SK-N-SH (cell line): Measurements from ENCODE around the gene METTL24. TPM values are rescaled to one million over a fixed set of nuclear protein-coding genes. Genes with fewer than 3 reads are reported as not detected.
A peak's percentile ranks its signal among the peaks of the same experiment; 100 is the strongest.

ENCODE experiments used
- CTCF ChIA-PET: fragments of 300-600, 350-600 bp; formaldehyde crosslinking; extraction: SDS; loops from one replicate; lab custom pipeline; 2021; lab: Yijun Ruan, JAX
- POLR2A ChIA-PET: fragments of 350-600 bp; sonication (Branson Sonifier 250); formaldehyde crosslinking; extraction: SDS; loops from one replicate; lab custom pipeline; 2020; ENCODE audit warnings: antibody characterized with exemption, inconsistent platforms; lab: Yijun Ruan, JAX
- DNase-seq: peaks from one replicate; pipeline ENCODE4 v3.0.0; 2012
- H2AFZ ChIP-seq: fragments of 200-600 bp; sonication (generic); 2 replicates; pipeline ENCODE4 v1.8.1; 2016; ENCODE audit warnings: antibody characterized with exemption, mild to moderate bottlenecking, low read depth
- H3F3A ChIP-seq: fragments of 200-600 bp; sonication (generic); replicated peaks from 2 replicates; pipeline ENCODE3; 2016; ENCODE audit warnings: antibody characterized with exemption, mild to moderate bottlenecking; ENCODE audit not compliant: insufficient read depth
- H3K27ac ChIP-seq, 2 experiments: fragments of 200-500 bp in 1 of 2; fragments of 200-600 bp in 1 of 2; sonication (Bioruptor generic) in 1 of 2; sonication (generic), shearing (Covaris generic) in 1 of 2; 2 replicates each; pipeline versions ENCODE4 v1.5.1 to v1.6.1; 2014 to 2016; ENCODE audit warnings: low read depth in 2 of 2, inconsistent platforms in 1 of 2, low read length in 1 of 2, mild to moderate bottlenecking in 1 of 2, mixed read lengths in 1 of 2
- H3K27me3 ChIP-seq: fragments of 200-600 bp; sonication (generic), shearing (Covaris generic); 2 replicates; pipeline ENCODE4 v1.6.1; 2016; ENCODE audit warnings: mixed run types; ENCODE audit not compliant: insufficient read depth
- H3K36me3 ChIP-seq, 2 experiments: fragments of 200-500 bp in 1 of 2; fragments of 200-600 bp in 1 of 2; sonication (Bioruptor generic) in 1 of 2; sonication (generic) in 1 of 2; replicated peaks in 1 of 2; 2 replicates each; pipeline versions ENCODE3 to v1.5.1; 2014 to 2016; ENCODE audit warnings: low read length in 1 of 2, mild to moderate bottlenecking in 1 of 2; ENCODE audit not compliant: insufficient read depth in 2 of 2, control insufficient read depth in 1 of 2
- H3K4me1 ChIP-seq, 2 experiments: fragments of 200-500 bp in 1 of 2; fragments of 200-600 bp in 1 of 2; sonication (Bioruptor generic) in 1 of 2; sonication (generic), shearing (Covaris generic) in 1 of 2; 2 replicates each; pipeline versions ENCODE4 v1.5.1 to v1.6.1; 2014 to 2016; ENCODE audit warnings: low read depth in 1 of 2, low read length in 1 of 2, mixed run types in 1 of 2; ENCODE audit not compliant: insufficient read depth in 2 of 2, control insufficient read depth in 1 of 2
- H3K4me2 ChIP-seq: fragments of 200-600 bp; sonication (generic), shearing (Covaris generic); 2 replicates; pipeline ENCODE4 v1.6.1; 2017; ENCODE audit warnings: mixed run types
- H3K4me3 ChIP-seq, 2 experiments: fragments of 200-500 bp in 1 of 2; fragments of 200-600 bp in 1 of 2; sonication (Bioruptor generic) in 1 of 2; sonication (generic), shearing (Covaris generic) in 1 of 2; 2 replicates each; pipeline versions ENCODE4 v1.5.1 to v1.8.1; 2014 to 2016; ENCODE audit warnings: low read depth in 2 of 2, inconsistent platforms in 1 of 2, low read length in 1 of 2, mild to moderate bottlenecking in 1 of 2, mixed read lengths in 1 of 2, moderate library complexity in 1 of 2
- H3K79me2 ChIP-seq: fragments of 200-600 bp; sonication (generic); 2 replicates; pipeline ENCODE4 v1.8.1; 2017; ENCODE audit warnings: mild to moderate bottlenecking; ENCODE audit not compliant: insufficient read depth
- H3K9ac ChIP-seq: fragments of 200-600 bp; sonication (generic); 2 replicates; pipeline ENCODE4 v1.6.1; 2017; ENCODE audit warnings: mixed run types
- H3K9me2 ChIP-seq: fragments of 200-600 bp; sonication (generic); 2 replicates; pipeline ENCODE4 v1.6.1; 2017; ENCODE audit warnings: mixed run types
- H3K9me3 ChIP-seq: fragments of 200-600 bp; sonication (generic); 2 replicates; pipeline ENCODE4 v1.6.1; 2017; ENCODE audit warnings: mixed run types, mild to moderate bottlenecking, moderate library complexity
- H4K20me1 ChIP-seq: fragments of 200-600 bp; sonication (generic); 2 replicates; pipeline ENCODE4 v1.6.1; 2017; ENCODE audit warnings: mild to moderate bottlenecking, mixed run types; ENCODE audit not compliant: insufficient read depth
- ELF1 ChIP-seq: IDR thresholded peaks from 2 replicates; pipeline ENCODE4 v1.4.0; 2012
- EP300 ChIP-seq, 2 experiments: IDR thresholded peaks; 2 replicates each; pipeline versions ENCODE4 v1.4.0 to v1.6.1; 2012; ENCODE audit warnings: borderline replicate concordance in 1 of 2, low read depth in 1 of 2, low read length in 1 of 2
- JUND ChIP-seq: IDR thresholded peaks from 2 replicates; pipeline ENCODE4 v1.4.0; 2012
- MEF2A ChIP-seq: IDR thresholded peaks from 2 replicates; pipeline ENCODE4 v1.4.0; 2012; ENCODE audit warnings: low read depth, borderline replicate concordance
- MXI1 ChIP-seq: IDR thresholded peaks from 2 replicates; pipeline ENCODE4 v1.6.1; 2012; ENCODE audit warnings: mild to moderate bottlenecking, low read depth, low read length, improper control_type of control experiment
- NFIC ChIP-seq: IDR thresholded peaks from 2 replicates; pipeline ENCODE4 v1.4.0; 2012; ENCODE audit warnings: borderline replicate concordance
- NRF1 ChIP-seq: IDR thresholded peaks from 2 replicates; pipeline ENCODE4 v1.6.1; 2012; ENCODE audit warnings: low read depth, mild to moderate bottlenecking, low read length
- RAD21 ChIP-seq: IDR thresholded peaks from 2 replicates; pipeline ENCODE4 v1.6.1; 2012; ENCODE audit warnings: mild to moderate bottlenecking, low read length
- REST ChIP-seq: IDR thresholded peaks from 2 replicates; pipeline ENCODE4 v1.6.1; 2012; ENCODE audit warnings: mild to moderate bottlenecking, low read depth, low read length, moderate library complexity
- SMC3 ChIP-seq: IDR thresholded peaks from 2 replicates; pipeline ENCODE4 v1.6.1; 2012; ENCODE audit warnings: low read depth, low read length, improper control_type of control experiment
- TCF12 ChIP-seq: IDR thresholded peaks from 2 replicates; pipeline ENCODE4 v1.4.0; 2012
- YY1 ChIP-seq: IDR thresholded peaks from 2 replicates; pipeline ENCODE4 v1.4.0; 2012; ENCODE audit warnings: low read depth, mild to moderate bottlenecking
- ZBTB33 ChIP-seq: IDR thresholded peaks from 2 replicates; pipeline ENCODE4 v1.4.0; 2012; ENCODE audit warnings: low read depth, borderline replicate concordance
- WGBS: methylation state at CpG from one replicate; pipeline ENCODE4 v1.1.6; 2017; ENCODE audit warnings: low lambda C conversion rate; 5-methylcytosine and 5-hydroxymethylcytosine counted together
- polyA plus RNA-seq, 3 experiments: library from polyadenylated mRNA; depleted of rRNA; stranded (reverse); fragments of >200 nt; gene quantifications; 2 replicates each; pipeline ENCODE4 v1.2.3, GENCODE V29; 2012
- TF ChIP-seq, protein P1 (sequence below): IDR thresholded peaks from 2 replicates; pipeline ENCODE4; 2012
- TF ChIP-seq, protein P2 (sequence below): fragments of 150-350 bp; IDR thresholded peaks from 2 replicates; pipeline ENCODE4 v1.6.1; 2017; ENCODE audit warnings: antibody characterized with exemption, low read length, low read depth, borderline replicate concordance
- TF ChIP-seq, protein P3 (sequence below): IDR thresholded peaks from 2 replicates; pipeline ENCODE4 v1.4.0; 2012; ENCODE audit warnings: low read depth

METTL24 gene
- polyA plus RNA-seq, 1 of the 3 experiments (the other 2 are of a cell fraction) = not detected

DNA sequence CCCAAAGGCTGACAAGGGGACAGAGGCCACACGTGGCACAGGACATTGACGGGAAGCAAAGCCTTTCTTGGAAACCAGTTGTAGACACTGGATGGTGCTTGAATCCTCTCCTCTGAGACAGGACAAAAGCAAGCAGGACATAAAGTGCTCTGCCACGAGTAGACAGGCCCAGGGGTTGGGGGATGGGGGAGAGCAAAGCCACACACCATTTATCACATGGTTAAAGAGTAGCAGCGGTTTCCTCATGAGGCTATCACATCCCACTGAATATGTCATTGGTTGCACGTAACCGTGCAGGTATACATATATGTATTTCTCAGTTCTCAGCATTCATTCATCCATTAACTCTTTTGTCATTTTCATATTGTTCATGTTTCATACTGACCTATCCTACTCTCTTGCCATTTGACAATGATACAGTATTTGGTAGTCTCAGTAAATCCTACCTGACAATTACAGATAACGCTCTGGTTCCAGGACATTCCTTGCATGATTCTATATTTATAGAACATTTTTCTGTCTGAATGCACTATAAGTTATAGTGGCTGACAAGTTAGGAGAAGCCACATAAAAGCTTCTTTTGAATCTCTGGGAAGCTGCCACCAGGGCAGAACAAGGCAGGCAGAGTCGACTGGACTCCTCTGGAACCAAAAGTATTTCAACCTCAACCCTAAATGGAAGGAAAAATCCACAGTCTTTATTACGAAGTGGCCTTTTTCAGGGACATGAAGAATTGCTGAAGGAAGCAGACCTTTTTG lies 23.5 kb downstream of the METTL24 start:
- Histone ChIP-seq H3K9ac (no peak overlapping the region), H3K9me3 (no peaks in the 10 kb centered on the region), H3K27me3 (no peaks in the 10 kb centered on the region), H3K36me3 (no peaks in the 10 kb centered on the region)
- POLR2A ChIA-PET = interaction anchor here (0.6 kb wide), 1 partner anchor 879 kb away, joined by 3 read pairs; no protein-coding TSS in a partner anchor
- TF ChIP-seq, protein P1, sequence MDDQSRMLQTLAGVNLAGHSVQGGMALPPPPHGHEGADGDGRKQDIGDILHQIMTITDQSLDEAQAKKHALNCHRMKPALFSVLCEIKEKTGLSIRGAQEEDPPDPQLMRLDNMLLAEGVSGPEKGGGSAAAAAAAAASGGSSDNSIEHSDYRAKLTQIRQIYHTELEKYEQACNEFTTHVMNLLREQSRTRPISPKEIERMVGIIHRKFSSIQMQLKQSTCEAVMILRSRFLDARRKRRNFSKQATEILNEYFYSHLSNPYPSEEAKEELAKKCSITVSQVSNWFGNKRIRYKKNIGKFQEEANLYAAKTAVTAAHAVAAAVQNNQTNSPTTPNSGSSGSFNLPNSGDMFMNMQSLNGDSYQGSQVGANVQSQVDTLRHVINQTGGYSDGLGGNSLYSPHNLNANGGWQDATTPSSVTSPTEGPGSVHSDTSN = peak; percentile 63
- TF ChIP-seq EP300 (IDR thresholded peaks at IDR 0.05; ENCODE audit: borderline replicate concordance in 1 of 2, low read depth in 1 of 2, low read length in 1 of 2) = peak in 1 of 2 experiments; percentile 51; a peak in 1 of 4 replicates
- no peak for TF ChIP-seq MEF2A
- TF ChIP-seq TCF12 = peak; percentile 32; the same call in 1 of the 2 replicates
- TF ChIP-seq JUND = peak; percentile 9; the same call in 1 of the 2 replicates
- TF ChIP-seq NRF1 = no peak
- TF ChIP-seq, all 33 proteins: peak for 4
- Histone ChIP-seq H3K79me2 (no peaks in the 10 kb centered on the region), H3K4me2 (no peak overlapping the region), H3K9me2 (no peaks in the 10 kb centered on the region), H3F3A (no peaks in the 10 kb centered on the region), H3K27ac (peak overlapping the region in 1 of 2 experiments; percentile 84; a peak in 1 of 4 replicates), H2AFZ (peak overlapping the region; percentile 51; the same call in 1 of the 2 replicates), H3K4me3 (no peak overlapping the region), H4K20me1 (no peaks in the 10 kb centered on the region), H3K4me1 (peaks cover 15 to 20% of the 10 kb centered on the region in 2 experiments; a peak in 3 of 4 replicates)
- 50% methylated on average over 7 of the region's 9 CpGs for WGBS
- CTCF ChIA-PET = interaction anchor here (1.3 kb wide), 1 partner anchor 17 kb away, joined by 3 read pairs; no protein-coding TSS in a partner anchor
- DNase-seq = no peak

DNA sequence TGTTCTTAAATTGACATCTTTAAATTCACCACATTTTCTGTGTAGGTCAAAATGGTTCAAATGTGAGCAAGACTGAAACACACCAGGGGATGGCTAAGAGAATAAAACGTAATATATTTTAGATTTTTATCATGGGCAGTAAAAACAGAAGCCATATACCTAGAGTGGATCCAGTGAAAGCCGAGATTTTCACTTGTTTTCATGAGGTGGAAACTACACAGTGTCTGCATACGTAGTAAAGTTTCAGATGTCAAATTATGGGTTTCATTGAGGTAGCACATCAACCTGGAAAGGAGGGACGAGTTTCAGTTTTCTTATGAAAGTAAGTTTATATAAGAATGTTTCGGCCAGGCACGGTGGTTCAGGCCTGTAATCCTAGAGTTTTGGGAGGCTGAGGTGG lies 25.9 kb downstream of the METTL24 start:
- no peaks in the 10 kb centered on the region for H4K20me1 ChIP-seq
- 68% methylated on average over 6 of the region's 6 CpGs for WGBS
- peaks cover 22 to 32% of the 10 kb centered on the region in 2 experiments; a peak in 3 of 4 replicates for H3K4me1 ChIP-seq
- CTCF ChIA-PET = interaction anchor here (1.1 to 2.7 kb wide), 2 partner anchors 9 to 15 kb away, joined by 5 to 14 read pairs; no protein-coding TSS in a partner anchor
- peak overlapping the region; percentile 70; the same call in 1 of the 2 replicates for H2AFZ ChIP-seq
- H3K27ac ChIP-seq = peak overlapping the region; percentile 25 to 75; a peak in 2 of 4 replicates
- no peaks in the 10 kb centered on the region for H3K9me3 ChIP-seq
- H3K4me2 ChIP-seq = peak overlapping the region; percentile 23; the same call in 1 of the 2 replicates
- no peak for DNase-seq
- POLR2A ChIA-PET = no interaction called here
- no peaks in the 10 kb centered on the region for H3K27me3 ChIP-seq
- no peaks in the 10 kb centered on the region for H3K79me2 ChIP-seq
- H3F3A ChIP-seq = peaks cover 12% of the 10 kb centered on the region
- no peak overlapping the region for H3K4me3 ChIP-seq
- H3K9me2 ChIP-seq = no peaks in the 10 kb centered on the region
- H3K9ac ChIP-seq = no peak overlapping the region
- H3K36me3 ChIP-seq = no peaks in the 10 kb centered on the region
- TF ChIP-seq RAD21 (no peak), JUND (no peak), YY1 (no peak), TCF12 (no peak), ELF1 (no peak), NFIC (no peak), SMC3 (no peak), REST (no peak), ZBTB33 (no peak), MXI1 (no peak), MEF2A (no peak)
- TF ChIP-seq, protein P1 = no peak
- TF ChIP-seq, protein P2, sequence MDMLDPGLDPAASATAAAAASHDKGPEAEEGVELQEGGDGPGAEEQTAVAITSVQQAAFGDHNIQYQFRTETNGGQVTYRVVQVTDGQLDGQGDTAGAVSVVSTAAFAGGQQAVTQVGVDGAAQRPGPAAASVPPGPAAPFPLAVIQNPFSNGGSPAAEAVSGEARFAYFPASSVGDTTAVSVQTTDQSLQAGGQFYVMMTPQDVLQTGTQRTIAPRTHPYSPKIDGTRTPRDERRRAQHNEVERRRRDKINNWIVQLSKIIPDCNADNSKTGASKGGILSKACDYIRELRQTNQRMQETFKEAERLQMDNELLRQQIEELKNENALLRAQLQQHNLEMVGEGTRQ = no peak
- TF ChIP-seq, protein P3, sequence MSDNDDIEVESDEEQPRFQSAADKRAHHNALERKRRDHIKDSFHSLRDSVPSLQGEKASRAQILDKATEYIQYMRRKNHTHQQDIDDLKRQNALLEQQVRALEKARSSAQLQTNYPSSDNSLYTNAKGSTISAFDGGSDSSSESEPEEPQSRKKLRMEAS = no peak
